IMR-90 (cell line): ENCODE measurements around the gene RAB3IL1.

Experiments used
- BHLHE40 ChIP-seq: fragments of 150-350 bp; IDR thresholded peaks from 2 replicates; pipeline ENCODE4 v1.6.1; 2016; ENCODE audit warnings: mild to moderate bottlenecking, low read depth, low read length
- CEBPB ChIP-seq: IDR thresholded peaks from 2 replicates; pipeline ENCODE4 v1.6.1; 2012; ENCODE audit warnings: low read depth, low read length, improper control_type of control experiment
- CTCF ChIP-seq: conservative IDR thresholded peaks from 2 replicates; pipeline ENCODE4 v1.5.1; 2012; ENCODE audit warnings: mild to moderate bottlenecking, low read depth, low read length, improper control_type of control experiment
- ELK1 ChIP-seq: fragments of 150-350 bp; IDR thresholded peaks from 2 replicates; pipeline ENCODE4 v1.6.1; 2016; ENCODE audit warnings: low read depth, mild to moderate bottlenecking, low read length, moderate library complexity, borderline replicate concordance
- POLR2A ChIP-seq: IDR thresholded peaks from 2 replicates; pipeline ENCODE4 v1.6.1; 2012; ENCODE audit warnings: mild to moderate bottlenecking, low read depth, low read length
- RCOR1 ChIP-seq: IDR thresholded peaks from 2 replicates; pipeline ENCODE4 v1.6.1; 2012; ENCODE audit warnings: mild to moderate bottlenecking, low read length, improper control_type of control experiment; ENCODE audit not compliant: insufficient replicate concordance
- RFX5 ChIP-seq: IDR thresholded peaks from 2 replicates; pipeline ENCODE4 v1.8.0; 2012; ENCODE audit warnings: low read depth, mild to moderate bottlenecking, low read length, moderate library complexity

DNA sequence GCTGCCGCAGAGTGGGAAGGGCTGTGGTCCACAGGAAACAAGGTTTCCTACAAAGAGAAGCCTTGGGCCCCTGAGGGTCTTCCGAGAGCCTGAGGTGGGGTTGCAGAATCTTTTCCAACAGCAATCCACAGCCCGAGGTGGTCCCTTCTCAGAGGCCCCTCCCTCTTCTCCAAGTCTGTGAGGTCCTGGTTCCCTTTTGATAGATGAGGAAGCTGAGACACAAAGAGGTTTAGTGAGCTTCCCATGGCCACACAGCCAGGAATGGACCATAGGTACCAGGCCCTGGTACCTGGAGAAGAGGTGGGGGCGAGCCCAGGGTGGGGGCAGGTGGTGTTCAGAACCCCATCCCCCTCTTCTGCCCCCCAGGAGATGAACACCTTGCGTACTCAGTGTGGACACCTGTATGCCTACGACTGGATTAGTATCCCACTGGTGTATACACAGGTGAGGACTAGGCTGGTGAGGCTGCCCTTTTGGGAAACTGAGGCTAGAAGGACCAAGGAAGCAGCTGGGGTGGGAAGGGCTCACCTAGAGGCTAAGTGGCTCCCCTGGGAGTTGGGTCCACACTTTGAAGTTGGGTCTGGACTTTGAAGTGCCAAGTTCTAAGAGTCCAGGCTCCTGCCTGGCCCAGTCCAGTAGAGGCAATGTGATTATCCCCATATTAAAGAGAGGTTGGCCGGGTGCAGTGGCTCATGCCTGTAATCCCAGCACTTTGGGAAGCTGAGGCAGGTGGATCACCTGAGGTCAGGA lies 39.8 kb upstream of the RAB3IL1 start:
- no peak for TF ChIP-seq RFX5
- TF ChIP-seq CEBPB = no peak
- no peak for TF ChIP-seq CTCF
- TF ChIP-seq ELK1 = no peak
- no peak for TF ChIP-seq POLR2A
- no peak for TF ChIP-seq BHLHE40
- no peak for TF ChIP-seq RCOR1
